Esophagus muscularis mucosa (tissue), 3 donors: ENCODE results near the gene CCR3.

Source experiments
- CTCF ChIP-seq, 3 experiments: fragments of 200-600 bp in 2 of 3; fragments of 450-650 bp in 1 of 3; sonication (generic) in 2 of 3; IDR thresholded peaks; one replicate each; pipeline ENCODE4 v1.5.1; 2017 to 2019; ENCODE audit warnings: antibody characterized with exemption in 3 of 3, mild to moderate bottlenecking in 2 of 3, moderate library complexity in 1 of 3
- POLR2A ChIP-seq: fragments of 450-650 bp; IDR thresholded peaks from one replicate; pipeline ENCODE4 v1.6.1; 2017; ENCODE audit warnings: antibody characterized with exemption, moderate library complexity, mild to moderate bottlenecking, low read depth
- POLR2AphosphoS5 ChIP-seq, 2 donors: sonication (generic); formaldehyde crosslinking; IDR thresholded peaks; one replicate each; pipeline ENCODE4 v1.6.1; 2017; ENCODE audit warnings: antibody characterized with exemption in 2 of 2

GRCh38 chr3:46243560-46243959, 1.3 kb downstream of the CCR3 start:
- TF ChIP-seq CTCF (IDR thresholded peaks at IDR 0.05) (no peak), POLR2AphosphoS5 (IDR thresholded peaks at IDR 0.05) (no peak), POLR2A (no peak)
